Measurements from ENCODE around the gene OSGIN1.

Gene OSGIN1

DNA sequence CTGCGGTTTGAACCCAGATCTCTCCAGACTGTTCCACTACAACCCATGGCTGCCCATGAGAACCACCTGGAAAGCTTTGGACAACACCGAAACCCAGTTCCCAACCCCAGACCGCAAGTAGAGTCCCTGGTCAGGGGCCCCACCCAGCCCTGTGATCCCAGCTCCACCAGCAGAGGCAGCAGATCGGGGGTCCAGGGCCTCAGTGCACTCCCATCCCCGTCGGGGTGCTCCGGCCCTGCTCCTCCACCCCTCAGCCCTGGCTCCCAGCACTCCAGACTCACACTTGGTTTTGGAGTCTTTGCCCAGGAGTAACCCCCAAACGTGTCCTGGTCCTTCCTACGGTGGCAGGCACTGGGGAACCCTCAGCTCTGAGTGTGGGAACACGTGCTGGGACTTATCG lies 20.7 kb upstream of the OSGIN1 start:
- no peak for TF ChIP-seq CTCF (IDR thresholded peaks at IDR 0.05; ENCODE audit: low read depth, low read length, missing control alignments)
- no peak for DNase-seq (ENCODE audit: low read depth)
- no peak overlapping the region for H3K4me3 ChIP-seq (ENCODE audit: low read depth, low read length)

GRCh38 chr16:83932955-83933673 lies 19.9 kb upstream of the OSGIN1 start:
- no peak for TF ChIP-seq CTCF (IDR thresholded peaks at IDR 0.05; ENCODE audit: low read depth, low read length, missing control alignments)
- no peak overlapping the region for H3K4me3 ChIP-seq (ENCODE audit: low read depth, low read length)
- DNase-seq (ENCODE audit: low read depth): no peak

DNA sequence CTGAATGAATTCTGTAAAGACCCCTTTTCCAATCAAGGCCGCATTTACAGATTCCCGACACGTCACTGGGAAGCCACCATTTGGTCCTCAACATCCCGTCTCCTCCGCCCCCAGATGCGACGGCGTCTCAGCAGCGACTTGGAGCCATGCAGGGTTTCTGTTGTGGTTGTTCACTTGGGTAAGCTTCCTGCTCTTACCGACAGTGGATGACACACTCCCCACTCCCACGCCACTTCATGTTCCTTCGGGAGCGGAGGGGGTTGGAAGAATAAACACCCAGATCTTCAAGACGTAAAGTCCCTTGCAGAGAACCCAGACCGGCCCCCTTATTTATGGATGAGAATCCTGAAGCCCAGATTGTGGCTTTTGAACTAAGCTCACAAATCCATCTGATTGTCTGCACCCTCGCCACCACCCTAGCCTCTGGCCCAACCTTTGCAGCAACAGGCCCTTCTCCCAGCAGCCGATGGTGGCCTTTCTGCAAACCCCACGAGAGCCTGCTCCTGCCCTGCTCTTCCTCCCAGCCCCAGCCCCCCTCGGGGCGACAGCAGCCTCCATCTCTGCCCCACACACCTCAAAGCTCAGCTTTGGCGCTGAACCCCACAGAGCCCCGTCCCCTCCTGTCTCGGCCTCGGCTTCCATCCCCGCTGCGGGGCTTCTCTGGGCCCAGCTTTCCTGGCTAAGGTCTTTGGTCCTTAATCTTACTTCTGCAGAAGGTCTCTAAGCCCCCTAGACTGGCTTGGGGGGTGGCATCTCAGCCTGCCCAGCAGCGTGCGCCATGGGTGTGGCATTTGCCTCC lies 19.0 kb upstream of the OSGIN1 start:
- H3K4me3 ChIP-seq (ENCODE audit: low read depth, low read length): no peak overlapping the region
- DNase-seq (ENCODE audit: low read depth): no peak
- no peak for TF ChIP-seq CTCF (IDR thresholded peaks at IDR 0.05; ENCODE audit: low read depth, low read length, missing control alignments)

GRCh38 chr16:83934684-83934977 lies 18.4 kb upstream of the OSGIN1 start:
- TF ChIP-seq CTCF (IDR thresholded peaks at IDR 0.05; ENCODE audit: low read depth, low read length, missing control alignments): no peak
- DNase-seq (ENCODE audit: low read depth): no peak

GRCh38 chr16:83935005-83935857 lies 17.8 kb upstream of the OSGIN1 start:
- TF ChIP-seq CTCF (IDR thresholded peaks at IDR 0.05; ENCODE audit: low read depth, low read length, missing control alignments): no peak
- DNase-seq (ENCODE audit: low read depth): no peak
- H3K4me3 ChIP-seq (ENCODE audit: low read depth, low read length): no peak overlapping the region

More at GRCh38 chr16:83934684-83934977, 18.4 kb upstream of the OSGIN1 start:
- H3K4me3 ChIP-seq (ENCODE audit: low read depth, low read length): no peak overlapping the region

DNA sequence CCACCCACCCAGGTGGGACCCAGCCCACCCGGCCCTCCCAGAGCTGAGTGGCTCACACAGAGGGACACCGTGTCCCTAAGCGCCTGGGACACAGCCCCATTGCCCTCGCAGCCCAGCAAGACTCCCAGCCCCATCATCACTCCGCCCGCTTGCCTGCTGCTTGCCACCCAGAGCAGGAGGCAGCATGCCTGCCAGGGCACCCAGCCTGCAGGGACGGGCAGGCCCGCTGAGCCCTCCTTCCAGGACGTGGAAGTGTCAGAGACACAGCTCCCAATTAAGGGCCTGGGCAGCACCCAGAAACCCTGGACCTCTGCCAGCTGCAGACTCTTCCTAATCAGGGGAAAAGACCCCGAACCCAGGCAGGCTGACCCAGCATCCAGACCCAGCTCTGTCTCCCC lies 17.2 kb upstream of the OSGIN1 start:
- DNase-seq (ENCODE audit: low read depth): no peak
- no peak overlapping the region for H3K4me3 ChIP-seq (ENCODE audit: low read depth, low read length)
- no peak for TF ChIP-seq CTCF (IDR thresholded peaks at IDR 0.05; ENCODE audit: low read depth, low read length, missing control alignments)

Data from GM12864 (cell line).